ENCODE data around the gene ACADSB.

- no peak for TF ChIP-seq CTCF (IDR thresholded peaks at IDR 0.05; ENCODE audit: insufficient read depth, low read length)
- no peak for TF ChIP-seq GABPA (IDR thresholded peaks at IDR 0.05; ENCODE audit: low read depth)
- TF ChIP-seq REST (IDR thresholded peaks at IDR 0.05; ENCODE audit: insufficient replicate concordance, low read depth), result no peak
- no peak for TF ChIP-seq POLR2AphosphoS5 (IDR thresholded peaks at IDR 0.05; ENCODE audit: low read depth)
These were observed 41.9 kb upstream of the ACADSB start for GRCh38 chr10:122966879-122967278.

Data from HL-60 (cell line).